WI38 (cell line): ENCODE measurements around the gene PPP6R2.
A peak's percentile ranks its signal among the peaks of the same experiment; 100 is the strongest.
"Not testable (repeated sequence)": the region's sequence is repeated elsewhere in the genome, so short reads cannot be mapped to it uniquely, and the experiment has no call there.

Experiments used
- H3K4me3 ChIP-seq: 2 replicates; pipeline ENCODE4 v1.5.1; 2011; ENCODE audit warnings: low read depth, mild to moderate bottlenecking, control low read depth, low read length
- CTCF ChIP-seq: IDR thresholded peaks from 2 replicates; pipeline ENCODE4 v1.5.1; 2012; ENCODE audit warnings: low read depth, mild to moderate bottlenecking, control low read depth, low read length

PPP6R2 gene

GRCh38 chr22:50326956-50327710, 16.0 kb upstream of the PPP6R2 start, which contains the start of gene DENND6B:
TSS of gene DENND6B (minus strand) at chr22:50327012. CDS start at chr22:50326988, 24 bp downstream.
- no peak for TF ChIP-seq CTCF
- peak within 1 kb of the TSS; percentile 62 for H3K4me3 ChIP-seq

GRCh38 chr22:50327711-50328019, 15.5 kb upstream of the PPP6R2 start:
- H3K4me3 ChIP-seq, result peak overlapping the region; percentile 62
- no peak for TF ChIP-seq CTCF

- TF ChIP-seq CTCF, result no peak
- H3K4me3 ChIP-seq, result no peak overlapping the region
Observed at GRCh38 chr22:50329236-50329635, 13.9 kb upstream of the PPP6R2 start.

- H3K4me3 ChIP-seq, result not testable (repeated sequence)
Observed at GRCh38 chr22:50334433-50334832, 8.7 kb upstream of the PPP6R2 start.

GRCh38 chr22:50337262-50338041, 5.7 kb upstream of the PPP6R2 start:
- H3K4me3 ChIP-seq, result no peak overlapping the region
- TF ChIP-seq CTCF, result no peak

- H3K4me3 ChIP-seq, result no peak overlapping the region
- TF ChIP-seq CTCF, result no peak
Observed at GRCh38 chr22:50338042-50338573, 5.0 kb upstream of the PPP6R2 start.

GRCh38 chr22:50338860-50339462, 4.2 kb upstream of the PPP6R2 start:
- no peak for TF ChIP-seq CTCF
- no peak overlapping the region for H3K4me3 ChIP-seq
